Iris pigment epithelial cell (primary cell): ENCODE data around the gene TSPAN9.

ENCODE experiments used
- DNase-seq: peaks from one replicate; pipeline ENCODE4 v3.0.0-alpha.2; 2011; ENCODE audit warnings: low read depth

Gene TSPAN9

DNA sequence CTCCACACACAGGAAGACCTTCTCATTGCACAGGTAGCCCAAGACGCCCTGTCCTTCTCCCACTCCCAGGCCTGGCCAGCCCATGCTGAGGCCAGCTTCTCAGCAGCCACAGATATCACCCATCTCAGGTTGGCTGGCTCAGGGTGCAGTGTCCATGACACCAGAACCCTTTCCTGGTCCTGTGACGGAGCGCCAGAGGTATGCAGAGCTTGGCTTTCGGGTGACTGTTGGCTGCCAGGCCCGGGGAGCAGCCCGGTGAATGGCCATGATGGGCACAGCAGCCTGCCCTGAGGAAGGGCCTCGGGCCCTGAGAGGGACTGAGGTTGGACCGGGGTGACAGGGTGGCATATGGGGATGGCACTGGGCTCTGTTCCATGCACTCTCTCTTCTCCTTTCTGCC lies 173.4 kb downstream of the TSPAN9 start:
- DNase-seq, result no peak

DNA sequence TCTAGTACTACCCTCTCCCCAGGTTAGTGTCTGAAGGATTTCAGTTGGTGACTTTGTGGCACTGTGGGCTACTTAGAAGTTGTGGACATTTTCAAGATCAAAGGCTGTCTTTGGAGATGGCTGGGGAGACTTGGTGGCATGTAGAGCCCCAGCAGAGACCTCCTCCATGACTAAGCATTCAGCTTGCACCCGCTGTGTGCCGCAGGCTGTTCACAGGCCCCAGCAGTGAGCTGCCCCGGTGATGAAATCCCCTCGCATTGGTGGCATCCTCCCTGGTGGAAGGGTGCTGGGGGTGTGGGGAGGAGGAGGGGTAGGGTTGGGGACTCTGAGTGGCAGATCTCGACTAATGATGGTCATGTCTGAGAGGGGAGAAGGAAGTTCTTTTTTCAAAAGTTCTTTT lies 173.9 kb downstream of the TSPAN9 start:
- no peak for DNase-seq

DNA sequence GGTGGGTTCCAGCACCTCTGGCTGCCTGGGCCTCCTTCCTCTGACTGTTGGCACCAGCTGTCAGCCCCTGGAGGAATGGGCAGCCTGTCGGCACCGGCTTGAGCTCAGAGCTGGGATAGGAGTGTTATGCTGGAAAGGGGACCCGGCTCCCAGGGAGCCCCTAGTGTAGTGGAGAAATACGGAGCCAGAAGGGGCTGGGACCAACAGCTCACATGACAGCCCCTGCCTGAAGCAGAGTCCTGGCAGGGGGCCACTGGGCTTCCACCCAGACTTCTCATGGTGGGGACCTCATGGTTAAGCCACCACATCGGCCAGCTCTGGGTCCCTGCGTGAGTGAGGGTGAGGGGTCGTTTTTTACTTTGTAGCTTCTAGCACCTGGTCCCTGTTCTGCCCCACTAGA lies 174.5 kb downstream of the TSPAN9 start:
- DNase-seq, result no peak

DNA sequence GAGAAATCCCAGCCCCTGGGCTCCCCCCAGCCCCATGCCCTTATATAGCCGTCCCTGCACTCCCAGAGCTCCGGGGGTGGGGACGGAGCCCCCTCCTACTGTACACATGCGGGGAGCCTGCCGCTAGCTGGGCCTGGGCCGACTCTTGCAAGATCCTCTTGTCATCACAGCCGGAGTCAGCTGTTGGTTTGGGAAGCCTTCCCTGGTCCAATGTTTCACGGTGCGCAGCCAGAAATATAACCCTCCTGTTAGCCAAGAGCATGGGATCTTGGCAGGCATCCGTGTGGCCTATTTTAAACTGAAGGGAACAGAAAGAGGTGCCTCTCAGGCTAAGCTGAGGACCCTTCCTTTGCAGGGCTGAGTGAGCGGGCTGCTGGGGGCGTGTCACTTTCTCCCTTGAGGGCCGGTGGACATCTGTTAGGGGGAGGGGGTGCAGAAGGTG lies 175.3 kb downstream of the TSPAN9 start:
- DNase-seq, result peak; percentile 40

DNA sequence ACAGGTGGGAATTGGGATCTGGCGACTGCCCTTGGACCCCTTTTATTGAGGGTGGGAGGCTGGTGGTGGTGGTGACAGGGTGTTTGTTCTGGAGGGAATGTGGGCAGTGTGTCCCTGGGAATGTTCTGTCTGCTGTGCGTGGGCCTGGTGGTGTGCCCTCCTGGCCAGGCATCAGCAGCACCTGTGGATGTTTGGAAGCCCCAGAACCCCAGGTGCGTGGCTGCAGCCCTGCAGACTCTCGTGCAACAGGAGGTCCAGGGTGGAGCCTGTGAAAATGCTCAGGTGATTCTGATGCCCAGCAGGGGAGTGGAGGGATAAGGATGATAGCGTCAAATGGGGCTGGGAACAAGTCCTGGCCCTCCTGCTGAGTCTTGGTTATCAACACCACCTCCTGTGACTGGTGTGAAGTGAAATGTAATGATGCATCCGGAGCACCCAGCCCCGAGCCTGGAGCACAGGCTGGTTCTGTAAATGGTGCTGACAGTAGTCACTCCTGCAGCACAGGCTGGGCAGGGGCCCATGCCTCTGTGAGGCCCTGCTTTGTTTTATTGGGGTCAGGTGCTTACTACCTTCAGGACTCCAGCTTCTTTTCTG lies 176.6 kb downstream of the TSPAN9 start:
- no peak for DNase-seq

DNA sequence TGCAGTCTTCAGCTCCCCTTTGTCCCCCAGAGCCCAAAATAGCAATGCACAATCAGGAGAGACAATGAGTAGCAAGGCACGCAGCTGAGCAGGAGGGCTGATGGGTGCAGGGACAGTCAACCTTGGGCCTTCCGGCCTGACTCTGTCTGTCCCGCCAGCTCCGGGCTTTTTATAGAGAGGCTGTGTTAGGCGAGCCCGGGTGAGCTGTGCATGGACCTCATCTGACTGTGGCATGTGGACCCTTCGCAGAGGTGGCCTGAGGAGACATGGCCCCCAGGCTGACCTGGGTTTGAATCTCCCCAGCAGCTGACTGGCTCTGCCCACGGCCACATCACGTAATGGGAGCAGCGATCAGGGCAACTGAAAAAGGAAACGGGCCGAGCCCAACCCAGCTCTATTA lies 177.9 kb downstream of the TSPAN9 start:
- no peak for DNase-seq

DNA sequence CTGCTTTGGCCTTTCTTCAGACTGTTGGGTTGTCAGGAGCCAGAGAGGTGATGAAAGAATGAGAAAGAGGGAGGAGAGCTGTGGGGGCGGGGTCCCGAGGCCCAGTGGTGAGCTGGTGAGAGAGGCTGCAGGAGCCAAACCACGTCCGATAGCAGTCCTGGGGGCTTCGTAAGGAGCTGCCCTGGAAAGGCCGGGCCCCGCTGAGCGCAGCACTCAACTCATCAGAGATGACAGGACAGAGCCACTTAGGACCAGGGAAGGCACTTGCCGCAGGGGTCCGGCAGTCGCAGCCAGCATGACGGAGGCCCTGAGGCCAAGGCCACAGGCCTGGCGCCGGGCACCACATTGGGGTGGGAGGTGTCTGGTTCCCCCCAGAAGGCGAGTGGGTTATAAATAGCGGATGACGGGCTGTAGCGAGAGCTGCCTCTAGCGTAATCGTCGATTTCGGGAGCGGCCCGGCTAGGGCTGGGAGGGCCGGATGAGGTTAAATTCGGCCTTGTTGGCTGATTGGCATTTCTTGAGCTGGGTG lies 179.0 kb downstream of the TSPAN9 start:
- no peak for DNase-seq

DNA sequence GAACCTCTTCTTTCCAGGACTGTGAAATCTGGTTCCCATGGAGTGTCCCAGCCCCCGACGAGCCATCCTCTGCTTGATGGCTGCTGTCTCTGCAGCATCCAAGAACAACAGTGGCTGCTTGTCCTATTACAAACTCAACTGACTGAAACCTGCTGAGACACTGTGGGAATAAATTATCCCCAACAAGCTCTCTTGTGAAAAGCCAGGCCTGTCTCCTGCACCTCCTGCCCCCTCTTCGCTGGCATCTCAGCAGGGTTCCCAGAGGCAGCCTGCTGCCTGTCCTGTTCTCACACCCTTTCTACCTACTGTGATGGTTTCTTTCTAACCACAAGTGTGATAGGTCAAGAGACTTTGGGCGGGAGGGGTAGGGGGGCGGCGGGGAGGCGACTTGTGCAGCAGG lies 180.2 kb downstream of the TSPAN9 start:
- no peak for DNase-seq

DNA sequence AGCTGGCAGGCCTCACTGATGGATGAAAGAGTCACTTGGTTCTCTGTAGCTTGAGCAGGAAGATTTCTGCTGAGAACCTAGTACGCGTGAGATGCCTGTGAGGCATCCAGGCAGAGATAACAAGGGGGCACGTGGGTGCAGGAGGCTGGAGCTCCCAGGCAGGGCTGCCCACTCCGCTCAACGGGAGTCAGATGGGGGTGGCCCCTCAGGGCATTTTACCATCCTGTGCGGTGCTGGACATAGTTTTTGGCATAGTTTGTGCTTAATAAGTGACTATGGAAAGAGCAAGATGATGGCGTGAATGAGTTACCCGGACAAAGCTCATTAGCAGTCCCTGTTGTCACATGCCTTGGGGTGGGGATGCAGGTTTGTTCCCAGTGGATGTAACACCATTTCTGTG lies 182.8 kb downstream of the TSPAN9 start:
- no peak for DNase-seq

DNA sequence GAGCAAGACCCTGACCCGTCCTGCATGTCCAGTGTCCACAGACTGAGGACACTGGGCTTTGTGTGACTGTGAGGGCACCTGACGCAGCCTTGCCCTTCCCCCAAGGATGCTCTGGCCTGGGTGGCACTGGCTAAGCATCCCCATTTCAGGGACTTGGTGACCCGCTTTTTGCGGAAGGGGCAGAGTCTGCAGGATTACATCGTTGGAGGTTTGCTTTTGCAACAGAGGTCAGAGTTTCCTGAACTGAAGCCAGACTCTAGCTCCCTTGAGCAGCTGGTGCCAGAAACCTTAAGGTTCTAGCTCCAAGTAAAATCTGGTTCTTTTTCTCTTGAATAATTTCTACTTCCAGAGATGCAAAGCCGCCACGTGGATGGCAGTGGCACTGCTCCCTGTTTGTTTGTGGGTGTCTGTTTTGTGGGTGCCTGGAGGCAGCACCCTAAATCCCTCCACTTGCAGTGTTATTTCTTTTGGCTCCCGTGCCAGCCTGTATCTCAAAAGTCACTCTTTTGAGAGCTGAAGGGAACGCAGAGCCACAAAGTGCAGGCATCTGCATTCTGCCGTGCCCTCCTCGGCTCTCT lies 184.7 kb downstream of the TSPAN9 start:
- peak; percentile 53 for DNase-seq

DNA sequence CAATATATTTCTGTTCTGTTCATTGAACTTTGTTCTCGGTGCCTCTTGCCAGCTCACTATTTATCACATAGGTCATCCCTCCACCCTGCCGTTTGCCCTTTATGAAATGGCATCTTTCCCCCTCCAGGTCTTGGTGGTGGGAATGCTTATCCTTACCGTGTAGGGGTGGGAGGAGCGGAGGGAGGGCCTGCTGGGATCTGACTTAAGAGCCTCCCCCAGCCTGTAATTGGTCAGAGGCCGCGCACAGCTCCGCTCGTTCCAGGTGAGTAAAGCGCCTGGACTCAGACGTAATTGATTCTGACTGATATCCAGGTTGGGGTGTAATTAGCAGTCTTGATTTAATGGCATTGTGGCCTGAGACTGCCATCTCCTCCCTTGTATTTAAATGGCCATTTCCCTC lies 185.3 kb downstream of the TSPAN9 start:
- no peak for DNase-seq

DNA sequence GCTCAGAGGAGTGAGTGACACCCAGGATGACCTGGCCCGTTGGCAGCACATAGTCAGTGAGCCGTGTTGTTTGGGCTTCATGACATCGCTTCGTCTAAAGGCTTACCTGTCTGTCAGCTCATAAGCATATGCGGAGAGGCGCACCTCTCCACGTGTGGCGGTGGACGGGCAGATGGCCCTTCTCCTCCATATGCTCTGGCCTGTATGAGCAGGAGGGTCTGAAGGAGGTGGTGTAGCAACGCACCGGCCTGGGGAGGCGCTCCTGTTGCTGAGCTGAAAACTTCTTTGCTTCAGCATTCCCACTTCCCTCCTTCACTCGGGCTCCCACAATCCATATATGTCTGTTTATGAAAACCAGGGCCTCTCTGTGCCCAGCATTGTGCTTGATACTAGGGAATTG lies 186.1 kb downstream of the TSPAN9 start:
- no peak for DNase-seq

DNA sequence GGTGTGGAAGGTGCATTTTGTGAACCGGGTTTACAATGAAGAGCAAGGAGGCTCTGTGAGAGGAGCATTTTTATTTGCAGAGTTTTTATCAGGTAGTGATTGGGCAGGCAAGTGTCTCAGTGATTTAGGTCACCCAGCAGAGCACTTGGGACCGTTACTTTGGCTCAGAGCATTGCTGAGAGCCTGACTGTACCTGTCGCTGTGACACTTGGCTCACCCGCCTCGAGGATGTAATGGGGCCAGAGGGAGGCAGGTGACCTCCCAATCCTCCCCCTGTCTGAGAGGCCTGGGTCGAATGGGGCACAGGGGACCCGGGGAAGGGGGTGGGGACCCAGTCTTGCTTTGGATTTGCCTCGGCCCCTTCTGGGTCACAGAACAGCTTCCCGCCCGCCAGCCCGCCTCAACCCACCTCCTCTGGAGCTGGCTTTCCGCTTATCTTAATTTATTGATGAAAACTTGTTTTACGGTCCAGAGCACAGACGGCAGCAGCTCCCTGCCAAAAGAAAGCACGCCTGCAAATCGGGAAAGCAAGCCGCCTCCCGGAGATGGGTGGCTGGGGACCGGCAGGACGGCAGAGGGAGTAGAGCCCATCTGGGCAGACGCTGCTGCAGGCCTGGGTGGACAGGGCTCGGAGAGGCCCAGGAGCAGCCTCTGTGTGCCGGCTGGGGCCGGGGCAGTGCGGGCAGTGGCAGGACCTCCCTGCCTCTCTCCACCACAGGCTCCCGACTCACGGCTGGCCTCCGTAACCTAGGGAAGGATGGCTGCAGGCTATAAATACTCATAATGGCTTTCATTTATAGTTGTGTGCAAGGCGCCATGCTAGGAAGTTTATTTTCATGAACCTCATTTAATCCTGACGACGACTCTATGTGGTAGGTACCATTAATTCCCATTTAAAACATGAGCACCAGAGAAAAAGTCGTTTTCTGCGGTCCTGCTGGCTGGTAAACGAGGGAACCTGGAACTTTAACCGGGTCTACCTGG lies 187.1 kb downstream of the TSPAN9 start:
- no peak for DNase-seq

DNA sequence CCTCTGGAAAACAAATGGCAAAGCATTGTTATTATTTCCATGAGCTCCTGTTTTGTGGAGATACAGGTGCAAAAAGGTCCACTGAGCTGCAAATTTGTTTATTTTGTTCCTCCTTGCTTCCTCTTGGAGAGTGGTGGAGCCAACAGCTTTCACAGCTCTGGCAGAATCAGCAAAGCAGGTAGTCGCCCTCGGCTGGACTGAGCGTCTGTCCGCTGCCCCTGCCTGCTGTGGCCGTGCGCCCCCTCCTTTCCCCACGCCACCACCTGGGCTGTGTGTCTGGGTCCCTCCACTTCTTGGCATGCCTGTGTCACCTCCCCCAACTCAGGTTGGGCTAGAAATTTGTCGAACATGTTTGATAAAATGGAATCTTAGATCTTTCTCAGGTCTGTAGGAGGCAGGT lies 188.2 kb downstream of the TSPAN9 start:
- no peak for DNase-seq

DNA sequence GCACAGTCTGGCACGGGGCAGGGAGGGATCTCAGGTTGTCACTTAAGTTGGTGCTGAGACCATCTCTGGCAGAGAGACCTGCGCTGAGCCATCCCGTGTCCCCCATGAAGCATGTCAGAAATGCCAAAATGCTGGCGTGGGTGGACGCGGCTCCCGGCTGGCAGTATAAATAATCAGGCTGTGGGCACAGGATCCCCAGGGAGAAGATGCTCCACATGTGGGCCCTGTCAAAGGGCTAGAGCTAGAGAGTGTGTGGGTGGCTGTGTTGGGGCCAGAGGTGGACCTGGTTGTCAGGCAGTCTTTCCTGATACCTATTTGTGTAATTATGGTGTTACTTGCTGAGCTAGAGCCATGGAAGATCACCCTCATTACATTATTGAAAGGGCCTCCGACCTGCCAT lies 189.5 kb downstream of the TSPAN9 start:
- no peak for DNase-seq

DNA sequence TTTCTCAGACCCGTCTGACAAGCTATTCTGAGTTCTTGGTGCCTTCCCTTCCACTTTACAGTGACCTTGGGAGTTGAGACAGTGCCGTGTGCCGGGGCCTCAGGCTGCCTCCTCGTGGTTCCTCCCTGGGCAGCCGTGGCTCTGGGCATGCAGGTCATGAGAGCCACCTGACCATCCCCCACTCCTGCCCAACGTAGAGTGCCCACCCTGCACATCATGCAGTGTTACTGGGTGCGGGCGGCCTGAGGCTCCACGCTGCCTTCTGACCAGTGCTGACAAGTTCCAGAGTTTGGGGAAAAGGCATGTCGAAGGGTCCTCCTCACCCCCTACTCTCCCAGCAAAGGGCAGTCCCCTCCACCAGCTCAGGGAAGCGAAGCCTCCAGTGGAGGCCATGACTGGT lies 190.5 kb downstream of the TSPAN9 start:
- DNase-seq, result no peak

DNA sequence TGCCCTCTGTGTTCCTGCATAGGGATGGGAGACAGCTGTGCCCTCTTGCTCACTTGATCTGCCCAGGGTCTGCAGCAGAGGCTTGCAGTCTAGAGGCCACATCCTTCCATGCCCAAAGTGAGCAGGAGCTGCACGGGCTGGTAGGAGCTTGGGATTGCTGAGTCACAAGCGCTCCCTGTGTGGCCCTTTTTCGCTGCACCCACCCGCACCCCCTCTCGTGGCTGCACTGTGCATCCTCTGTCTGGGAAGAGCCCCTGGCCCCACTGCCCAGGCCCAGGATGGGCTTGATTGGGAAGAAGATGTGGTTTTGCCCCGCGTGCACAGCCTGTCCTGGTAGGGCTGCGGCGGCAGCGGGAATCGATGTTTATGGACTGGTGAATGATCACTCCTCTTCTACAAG lies 192.4 kb downstream of the TSPAN9 start:
- no peak for DNase-seq

DNA sequence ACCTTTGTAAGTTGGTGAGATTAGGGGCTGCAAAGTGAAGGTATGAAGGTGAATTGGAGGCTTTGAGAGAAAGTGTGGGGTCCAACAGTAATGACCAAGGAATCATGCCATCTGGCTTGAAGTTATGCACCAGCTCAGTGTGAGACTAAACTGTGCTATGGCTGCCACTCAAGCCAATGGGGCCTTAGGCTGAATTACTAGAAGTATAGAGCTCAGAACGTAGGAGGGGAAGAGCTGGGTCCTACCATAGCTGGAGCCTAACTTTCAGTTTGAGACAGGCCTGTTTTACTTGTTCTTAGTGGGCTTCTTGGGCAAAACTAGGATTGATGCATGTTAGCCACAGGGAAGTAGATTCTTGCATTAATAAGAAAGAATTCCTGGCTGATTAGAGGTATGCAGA lies 194.0 kb downstream of the TSPAN9 start:
- DNase-seq, result no peak

DNA sequence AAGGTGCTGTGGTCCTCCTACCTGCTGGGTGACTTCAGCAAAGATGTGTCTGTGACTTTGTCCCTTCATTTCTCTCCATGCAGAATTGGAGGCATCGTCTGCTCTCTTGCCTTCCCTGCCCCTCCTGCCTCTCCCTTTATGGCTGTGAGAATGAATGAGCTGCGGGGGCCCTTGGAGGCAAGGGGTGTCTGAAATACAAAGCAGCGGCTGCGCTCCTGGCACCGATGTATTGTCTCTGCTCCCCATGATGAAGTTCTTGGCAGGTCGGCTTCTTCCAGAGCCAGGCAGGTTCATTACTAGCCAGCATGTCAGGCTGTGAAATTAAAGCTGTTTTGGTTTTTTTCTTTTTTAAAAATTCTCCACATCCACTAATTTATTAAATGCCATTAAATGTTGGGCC lies 194.5 kb downstream of the TSPAN9 start:
- no peak for DNase-seq

DNA sequence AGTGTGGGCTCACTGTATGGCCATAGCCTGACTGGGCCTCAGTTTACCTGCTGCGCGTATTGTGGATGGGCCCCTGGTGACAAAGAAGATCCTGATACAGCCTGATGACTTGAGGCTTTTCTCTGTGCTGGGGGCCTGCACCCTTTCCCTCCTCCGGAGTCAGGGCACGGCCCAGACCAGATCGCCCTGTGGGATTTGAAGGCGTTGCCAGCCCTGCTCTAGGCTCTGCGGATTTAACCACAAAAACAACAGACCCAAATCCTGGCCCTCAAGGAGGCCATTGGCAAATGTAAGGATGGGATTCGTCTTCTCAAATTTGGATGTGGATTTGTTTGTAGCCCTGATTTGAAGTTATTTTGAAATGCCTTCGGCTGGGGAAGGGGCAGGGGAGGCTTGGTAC lies 195.8 kb downstream of the TSPAN9 start:
- DNase-seq, result no peak

DNA sequence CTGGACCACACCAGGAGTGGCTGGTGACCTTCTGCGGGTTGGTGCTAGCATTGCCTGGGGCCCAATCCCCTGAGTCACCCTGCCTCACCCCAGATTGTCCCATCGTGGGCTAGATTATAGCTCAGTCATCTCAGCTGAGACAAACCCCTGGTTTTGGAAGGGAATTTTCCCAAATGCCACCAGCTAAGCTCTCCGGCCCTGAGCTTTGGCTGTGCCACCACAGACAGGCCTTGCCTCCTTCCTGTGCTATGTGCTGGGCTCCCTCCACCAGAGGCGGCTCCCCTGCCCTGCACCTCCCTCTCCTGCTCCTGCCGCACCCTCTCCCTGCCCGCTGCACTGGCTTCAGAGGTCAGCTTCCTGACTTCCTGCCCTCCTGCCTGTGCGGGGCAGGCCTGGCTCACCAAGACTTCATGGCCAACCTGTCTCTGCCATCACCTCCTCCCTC lies 196.3 kb downstream of the TSPAN9 start:
- DNase-seq, result peak; percentile 45

DNA sequence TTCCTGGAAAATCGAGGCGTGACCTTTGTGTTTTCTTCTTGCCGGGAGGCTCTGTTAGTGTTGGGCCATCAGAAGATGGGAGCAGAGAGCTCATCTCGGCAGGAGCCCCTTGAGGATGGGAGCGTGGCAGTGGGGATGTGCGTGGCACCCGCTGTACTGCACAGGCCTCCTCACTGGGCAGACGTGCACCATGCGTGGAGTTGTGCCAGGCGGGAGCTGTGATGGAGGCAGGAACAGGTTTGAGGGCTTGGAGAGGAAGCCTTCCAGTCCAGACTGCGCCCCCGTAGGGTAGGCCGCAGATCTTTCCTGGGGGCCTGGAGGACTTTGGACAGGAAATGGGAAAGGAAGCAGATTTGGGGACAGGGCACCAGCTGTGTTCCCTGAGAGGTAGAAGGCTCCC lies 197.5 kb downstream of the TSPAN9 start:
- no peak for DNase-seq
